Suppressor macrophage treated with lipopolysaccharide for 1 hour (primary cell): ENCODE measurements around the gene KCTD19.
"Not testable (repeated sequence)": the region's sequence is repeated elsewhere in the genome, so short reads cannot be mapped to it uniquely, and the experiment has no call there.

ENCODE experiments used
- DNase-seq, 3 donors: peaks; one replicate each; pipeline ENCODE4 v3.0.0-alpha.2; 2020 to 2022

The KCTD19 gene

GRCh38 chr16:67326472-67327309, at the start of gene KCTD19, which contains the start of gene LRRC36:
TSS of gene KCTD19 (minus strand) at chr16:67326741. CDS start at chr16:67326707, 34 bp downstream.
TSS of gene LRRC36 (plus strand) at chr16:67326815. CDS start at chr16:67326863, 48 bp downstream.
- peak in 2 of 3 donors; percentile 39 to 71 for DNase-seq

- DNase-seq = not testable (repeated sequence)
Measured at GRCh38 chr16:67376012-67376411, 49.5 kb upstream of the KCTD19 start.

GRCh38 chr16:67372664-67373063, 46.1 kb upstream of the KCTD19 start:
- DNase-seq = peak; percentile 46 to 79 (median 73)

GRCh38 chr16:67370661-67371060, 44.1 kb upstream of the KCTD19 start:
- no peak for DNase-seq

- peak; percentile 11 to 54 (median 51) for DNase-seq
Measured at GRCh38 chr16:67364600-67365235, 38.2 kb upstream of the KCTD19 start.

GRCh38 chr16:67361038-67361437, 34.5 kb upstream of the KCTD19 start:
- no peak for DNase-seq

- DNase-seq = not testable (repeated sequence)
Measured at GRCh38 chr16:67359540-67360269, 33.2 kb upstream of the KCTD19 start.

GRCh38 chr16:67357561-67357960, 31.0 kb upstream of the KCTD19 start:
- no peak for DNase-seq

GRCh38 chr16:67356396-67356795, 29.9 kb upstream of the KCTD19 start:
- no peak for DNase-seq

GRCh38 chr16:67352463-67352862, 25.9 kb upstream of the KCTD19 start:
- not testable (repeated sequence) for DNase-seq

- no peak for DNase-seq
Measured at GRCh38 chr16:67350324-67350723, 23.8 kb upstream of the KCTD19 start.

- peak; percentile 61 to 77 (median 71) for DNase-seq
Measured at GRCh38 chr16:67349172-67349571, 22.6 kb upstream of the KCTD19 start.

GRCh38 chr16:67346341-67346740, 19.8 kb upstream of the KCTD19 start:
- DNase-seq = no peak

- peak in 2 of 3 donors; percentile 11 to 22 for DNase-seq
Measured at GRCh38 chr16:67345401-67345800, 18.9 kb upstream of the KCTD19 start.

GRCh38 chr16:67342616-67343015, 16.1 kb upstream of the KCTD19 start:
- DNase-seq = no peak

GRCh38 chr16:67341250-67341649, 14.7 kb upstream of the KCTD19 start:
- no peak for DNase-seq

- DNase-seq = peak in 2 of 3 donors; percentile 9 to 20
Measured at GRCh38 chr16:67339453-67339852, 12.9 kb upstream of the KCTD19 start.

- no peak for DNase-seq
Measured at GRCh38 chr16:67336648-67337047, 10.1 kb upstream of the KCTD19 start.

- no peak for DNase-seq
Measured at GRCh38 chr16:67336116-67336515, 9.6 kb upstream of the KCTD19 start.

GRCh38 chr16:67333315-67333714, 6.8 kb upstream of the KCTD19 start:
- DNase-seq = no peak

- DNase-seq = no peak
Measured at GRCh38 chr16:67329901-67330300, 3.4 kb upstream of the KCTD19 start.

GRCh38 chr16:67327743-67328142, 1.2 kb upstream of the KCTD19 start:
- DNase-seq = peak; percentile 69 to 75 (median 73)

GRCh38 chr16:67326115-67326471, 448 bp downstream of the KCTD19 start:
- DNase-seq = no peak
